HG03159 (cell line): Measurements from ENCODE around the gene C19orf47.

Experiments used
- ATAC-seq: cut with Tn5 transposase; IDR thresholded peaks from one replicate; pipeline ENCODE4 v1.9.1; 2021; ENCODE audit warnings: mild to moderate bottlenecking, moderate library complexity; ENCODE audit not compliant: unreplicated experiment

Gene C19orf47, protein sequence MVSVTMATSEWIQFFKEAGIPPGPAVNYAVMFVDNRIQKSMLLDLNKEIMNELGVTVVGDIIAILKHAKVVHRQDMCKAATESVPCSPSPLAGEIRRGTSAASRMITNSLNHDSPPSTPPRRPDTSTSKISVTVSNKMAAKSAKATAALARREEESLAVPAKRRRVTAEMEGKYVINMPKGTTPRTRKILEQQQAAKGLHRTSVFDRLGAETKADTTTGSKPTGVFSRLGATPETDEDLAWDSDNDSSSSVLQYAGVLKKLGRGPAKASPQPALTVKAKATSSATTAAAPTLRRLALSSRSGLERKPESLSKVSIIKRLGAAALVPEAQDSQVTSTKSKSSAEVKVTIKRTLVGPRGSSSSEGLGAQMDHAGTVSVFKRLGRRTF

GRCh38 chr19:40348125-40348913 is at the start of gene C19orf47, which contains the start of gene PLD3:
Gene C19orf47, minus strand, starts transcription at chr19:40348397. Its CDS starts 6,540 bp downstream, at chr19:40341857.
Gene PLD3, plus strand, starts transcription at chr19:40348695. Its CDS starts 17,789 bp downstream, at chr19:40366484.
- ATAC-seq, result peak; percentile 93

GRCh38 chr19:40397568-40397906 is 49.3 kb upstream of the C19orf47 start:
- ATAC-seq, result no peak

- ATAC-seq, result no peak
Measured at GRCh38 chr19:40396886-40397567, 48.8 kb upstream of the C19orf47 start.

DNA sequence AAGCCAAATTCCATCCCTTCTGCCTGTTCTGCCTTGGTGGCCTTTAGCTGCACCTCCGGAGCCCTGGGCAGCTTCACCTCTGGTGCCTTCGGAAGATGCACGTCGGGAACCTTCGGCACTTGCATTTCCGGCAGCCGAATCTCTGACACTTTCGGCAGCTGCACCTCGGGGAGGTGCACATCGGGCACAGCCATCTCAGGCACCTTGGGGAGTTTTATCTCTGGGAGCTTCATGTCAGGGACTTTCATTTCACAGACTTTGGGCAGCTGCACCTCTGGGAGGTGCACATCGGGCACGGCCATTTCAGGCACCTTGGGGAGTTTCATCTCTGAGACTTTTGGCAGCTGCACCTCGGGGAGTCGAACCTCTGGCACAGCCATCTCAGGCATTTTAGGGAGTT is 47.8 kb upstream of the C19orf47 start:
- ATAC-seq, result no peak

DNA sequence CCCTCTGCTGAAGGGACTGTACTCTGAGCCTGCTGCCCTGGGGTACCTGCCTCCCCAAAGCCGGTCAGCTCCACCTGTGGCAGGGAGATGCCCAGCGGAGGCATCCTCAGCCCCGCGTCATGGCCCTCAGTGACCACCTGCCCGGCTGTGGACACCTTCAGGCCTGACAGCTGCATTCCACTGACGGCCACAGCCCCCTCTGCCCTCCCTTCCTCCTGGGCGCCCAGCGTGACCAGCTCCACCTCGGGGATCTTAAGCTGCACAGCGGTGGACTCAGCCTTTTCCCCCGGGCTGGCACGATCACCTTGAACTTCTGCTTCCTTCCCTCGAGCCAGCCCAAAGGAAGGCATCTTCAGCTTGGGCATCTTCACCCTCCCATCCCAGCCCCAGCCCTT is 46.6 kb upstream of the C19orf47 start:
- ATAC-seq, result no peak

- no peak for ATAC-seq
Measured at GRCh38 chr19:40393894-40394815, 46.0 kb upstream of the C19orf47 start.

- no peak for ATAC-seq
Measured at GRCh38 chr19:40392894-40393517, 44.8 kb upstream of the C19orf47 start.

DNA sequence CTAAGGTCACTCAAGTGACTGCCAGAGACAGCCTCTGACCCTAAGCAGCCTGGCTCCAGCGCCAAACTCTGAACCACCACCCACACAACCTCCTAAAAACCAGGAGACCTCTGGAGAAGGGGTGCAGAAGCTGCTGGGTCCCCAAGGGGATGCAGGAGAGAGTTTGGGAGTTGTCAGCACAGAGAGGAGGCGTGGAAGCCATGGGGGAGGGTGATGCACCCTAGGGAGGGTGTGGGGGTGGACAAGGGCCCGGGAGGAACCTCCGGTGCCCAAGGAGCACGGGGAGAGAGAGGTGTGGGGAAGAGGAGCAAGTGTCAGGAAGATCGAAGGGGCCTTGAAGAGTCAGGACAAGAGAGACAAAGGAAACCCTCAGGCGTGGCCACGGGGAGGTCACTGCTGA is 43.9 kb upstream of the C19orf47 start:
- ATAC-seq, result no peak

DNA sequence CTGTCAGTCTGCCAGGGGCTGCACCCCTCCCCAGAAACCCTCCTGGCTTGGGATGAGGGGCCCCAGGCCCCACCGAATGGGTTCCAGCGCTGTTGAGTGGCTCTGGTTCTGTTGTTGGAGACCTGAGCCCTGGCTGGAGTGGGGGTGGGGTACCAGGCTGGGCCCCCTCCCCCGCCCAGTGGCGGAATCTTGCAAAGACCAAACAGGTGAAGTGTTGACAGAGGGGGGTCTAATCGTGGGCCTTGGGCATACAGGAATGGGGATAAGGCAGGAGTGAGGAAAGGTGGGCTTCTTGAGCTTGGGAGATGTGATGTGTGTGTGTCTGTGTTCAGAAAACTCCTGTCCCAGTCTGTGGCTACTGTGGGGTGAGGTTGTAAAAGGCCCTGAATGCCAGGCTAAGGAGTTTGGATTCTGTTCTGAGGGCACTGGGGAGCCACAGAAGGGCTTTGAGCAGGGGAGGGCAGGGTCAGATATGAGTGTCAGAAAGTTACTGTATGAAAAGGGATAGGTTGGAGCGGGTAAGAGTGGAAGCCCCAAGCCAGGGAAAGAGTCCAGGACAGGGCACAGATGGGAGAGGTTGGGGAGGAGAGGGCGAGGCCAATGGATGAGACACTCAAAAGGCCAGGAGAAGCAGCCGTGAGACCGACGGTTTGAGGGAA is 42.0 kb upstream of the C19orf47 start, which contains the start of gene HIPK4:
Gene HIPK4, minus strand, starts transcription at position 98 of the 659 bp plus-strand sequence. CDS start 279 bp downstream, outside the sequence.
- no peak for ATAC-seq

DNA sequence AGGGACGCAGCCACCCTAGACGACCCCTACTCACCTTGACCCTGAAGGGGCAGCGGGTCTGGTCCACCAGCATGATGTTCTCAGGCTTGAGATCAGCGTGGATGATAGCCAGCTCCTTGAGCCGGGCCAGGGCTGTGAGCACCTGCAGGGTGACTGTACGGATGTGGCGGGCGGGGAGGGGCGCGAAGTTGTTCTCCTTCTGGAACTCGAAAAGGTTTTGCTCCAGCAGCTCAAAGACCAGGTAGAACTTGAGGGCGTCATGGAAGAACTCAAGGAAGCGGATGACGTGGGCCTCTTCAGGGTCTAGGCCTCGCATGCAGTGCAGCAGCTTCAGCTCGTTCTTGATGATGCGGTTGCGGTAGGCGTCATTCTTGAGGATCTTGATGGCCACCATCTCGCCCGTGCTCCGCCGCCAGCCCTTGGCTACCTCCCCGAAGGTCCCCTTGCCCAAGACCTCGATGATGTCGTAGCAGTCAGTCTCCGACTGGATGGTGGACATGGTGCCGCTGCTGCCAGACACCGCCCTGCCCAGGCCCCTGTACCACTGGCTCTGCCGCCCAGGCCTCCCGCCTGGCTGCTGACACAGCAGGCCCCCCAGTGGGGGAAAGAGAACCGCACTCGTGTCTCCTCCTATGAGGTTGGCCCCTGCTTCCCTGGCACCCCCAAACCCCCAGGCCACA is 41.3 kb upstream of the C19orf47 start:
- no peak for ATAC-seq

DNA sequence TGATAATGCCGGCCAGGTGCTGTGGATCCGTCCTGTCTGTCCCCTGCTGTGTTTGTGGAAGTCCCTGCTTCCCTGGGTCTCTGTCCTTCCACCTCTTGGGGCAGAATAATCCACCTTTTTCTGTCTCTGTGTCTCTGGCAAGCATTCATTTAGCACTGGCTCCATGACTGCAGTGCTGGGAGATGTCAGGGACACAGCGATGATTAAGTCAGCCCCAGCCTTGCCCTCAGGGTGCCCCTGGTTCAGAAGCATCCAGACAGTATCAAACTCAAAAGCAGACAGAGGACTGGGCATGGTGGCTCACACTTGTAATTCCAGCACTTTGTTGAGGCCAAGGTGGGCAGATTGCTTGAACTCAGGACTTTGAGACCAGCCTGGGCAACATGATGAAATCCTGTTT is 40.3 kb upstream of the C19orf47 start:
- ATAC-seq, result no peak

- no peak for ATAC-seq
Measured at GRCh38 chr19:40387155-40387554, 39.0 kb upstream of the C19orf47 start.

GRCh38 chr19:40383668-40384248 is 35.6 kb upstream of the C19orf47 start:
- ATAC-seq, result no peak

GRCh38 chr19:40381321-40381720 is 33.1 kb upstream of the C19orf47 start:
- no peak for ATAC-seq

- no peak for ATAC-seq
Measured at GRCh38 chr19:40380199-40381037, 32.2 kb upstream of the C19orf47 start.

DNA sequence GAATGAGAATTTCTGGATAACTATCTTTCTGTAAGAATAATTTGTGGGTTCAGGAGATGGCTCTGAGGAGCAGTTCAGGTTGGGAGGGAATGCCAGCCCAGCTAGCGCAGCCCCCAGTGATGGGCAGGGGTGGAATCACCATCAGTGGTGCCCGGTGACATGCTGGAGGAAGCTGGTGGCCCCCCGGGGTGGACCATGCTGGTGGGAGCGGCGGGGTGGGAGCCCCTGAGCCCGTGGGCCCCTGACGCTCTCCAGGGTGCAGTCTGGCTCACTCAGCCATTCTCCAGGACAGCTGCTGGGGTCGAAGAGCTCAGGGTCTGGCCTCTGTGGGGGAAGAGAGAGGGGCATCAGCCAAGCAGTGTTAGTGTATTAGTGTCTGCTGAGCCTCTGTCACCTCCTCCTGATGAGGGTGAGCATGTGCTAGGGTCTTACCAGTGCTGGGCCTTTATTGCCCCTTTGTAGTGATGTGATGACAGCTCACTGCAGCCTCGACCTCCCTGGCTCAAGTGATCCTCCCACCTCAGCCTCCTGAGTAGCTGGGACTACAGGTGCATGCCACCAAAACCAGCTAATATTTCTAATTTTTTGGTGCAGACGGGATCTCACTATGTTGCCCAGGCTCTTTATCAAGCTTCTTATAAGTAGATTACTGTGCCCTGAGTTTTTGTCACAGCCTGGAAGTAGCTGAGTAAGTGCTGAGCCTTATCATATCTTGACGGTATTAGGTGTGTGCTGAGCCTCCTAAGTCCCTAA is 31.4 kb upstream of the C19orf47 start:
- ATAC-seq, result no peak

- no peak for ATAC-seq
Measured at GRCh38 chr19:40378509-40378908, 30.3 kb upstream of the C19orf47 start.
